HG02840 (cell line): ENCODE data around the gene BEX2.

Experiments
- ATAC-seq: cut with Tn5 transposase; IDR thresholded peaks from one replicate; pipeline ENCODE4 v1.9.1; 2021; ENCODE audit warnings: mild to moderate bottlenecking, moderate library complexity, moderate number of reproducible peaks; ENCODE audit not compliant: unreplicated experiment, low FRiP score

The BEX2 gene

DNA sequence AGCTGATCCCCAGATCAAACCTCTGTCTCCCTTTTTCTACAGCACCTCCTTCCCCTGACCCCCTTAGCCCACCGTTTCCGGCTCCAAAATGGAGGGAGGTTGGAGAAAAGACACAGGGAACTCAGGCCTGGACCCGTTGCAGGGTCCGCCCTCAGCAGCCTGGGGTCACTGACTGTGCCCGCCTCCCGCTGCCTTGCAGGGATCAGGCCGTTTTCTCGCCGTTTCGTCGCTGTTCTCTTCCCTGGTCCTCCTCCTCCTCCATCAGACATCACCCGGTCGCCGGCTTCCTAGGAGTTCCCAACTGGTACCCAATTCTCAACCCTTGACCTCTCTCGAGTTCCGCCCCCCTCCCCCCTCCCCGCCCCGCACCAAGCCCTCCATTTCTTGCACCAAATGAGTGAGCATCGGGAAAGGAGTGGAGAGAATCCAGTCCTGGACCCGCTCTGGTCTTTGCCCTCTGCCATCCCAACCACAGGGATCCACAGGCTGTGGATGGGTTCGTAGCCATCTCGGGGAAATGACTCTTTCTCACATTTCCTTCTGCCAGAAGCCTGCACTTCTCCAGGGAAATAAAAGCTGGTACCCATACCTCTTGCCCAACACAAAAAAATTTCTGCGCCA is 34.7 kb downstream of the BEX2 start:
- no peak for ATAC-seq

DNA sequence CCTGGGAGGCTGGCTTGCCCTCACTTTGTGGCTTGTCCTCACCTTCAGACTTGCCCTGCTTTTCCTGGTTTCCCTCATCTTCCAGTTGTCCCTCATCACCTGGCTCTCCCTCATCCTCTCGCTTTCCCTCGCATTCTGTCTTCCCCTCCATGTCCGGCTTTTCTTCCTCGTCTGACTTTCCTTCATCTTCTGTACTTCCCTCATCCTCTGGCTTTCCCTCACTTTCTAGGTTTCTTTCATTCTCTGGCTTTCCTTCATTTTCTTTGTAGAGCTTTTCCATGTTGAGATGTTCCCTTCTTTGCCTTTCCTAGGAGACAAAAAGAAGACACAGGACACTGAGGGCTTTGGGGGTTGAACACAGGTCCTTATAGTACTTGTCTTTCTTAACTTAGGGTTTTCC is 36.5 kb downstream of the BEX2 start:
- ATAC-seq, result no peak
